ENCODE measurements around the gene MPZL1.
A peak's percentile ranks its signal among the peaks of the same experiment; 100 is the strongest.

Gene MPZL1

DNA sequence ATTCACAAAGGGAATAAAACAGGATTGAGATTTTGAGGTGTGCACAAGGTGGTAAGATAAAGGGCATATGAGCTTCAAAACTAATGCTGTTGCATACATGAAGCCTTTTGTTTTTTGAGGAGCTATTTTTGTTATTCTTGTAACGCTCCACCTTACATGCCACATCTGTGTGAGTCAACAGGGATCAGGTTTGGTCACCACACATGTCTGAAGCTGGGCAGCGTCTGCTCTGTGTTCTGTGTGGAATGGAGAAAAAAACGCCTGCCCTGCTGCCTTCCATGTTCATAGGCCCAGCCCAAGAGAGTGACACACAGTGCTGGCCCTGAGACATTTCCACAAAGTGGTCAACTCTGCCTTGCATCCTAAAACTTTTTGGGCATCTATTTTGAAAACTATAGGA is 67.7 kb downstream of the MPZL1 start (continued):
- TF ChIP-seq, protein P1, sequence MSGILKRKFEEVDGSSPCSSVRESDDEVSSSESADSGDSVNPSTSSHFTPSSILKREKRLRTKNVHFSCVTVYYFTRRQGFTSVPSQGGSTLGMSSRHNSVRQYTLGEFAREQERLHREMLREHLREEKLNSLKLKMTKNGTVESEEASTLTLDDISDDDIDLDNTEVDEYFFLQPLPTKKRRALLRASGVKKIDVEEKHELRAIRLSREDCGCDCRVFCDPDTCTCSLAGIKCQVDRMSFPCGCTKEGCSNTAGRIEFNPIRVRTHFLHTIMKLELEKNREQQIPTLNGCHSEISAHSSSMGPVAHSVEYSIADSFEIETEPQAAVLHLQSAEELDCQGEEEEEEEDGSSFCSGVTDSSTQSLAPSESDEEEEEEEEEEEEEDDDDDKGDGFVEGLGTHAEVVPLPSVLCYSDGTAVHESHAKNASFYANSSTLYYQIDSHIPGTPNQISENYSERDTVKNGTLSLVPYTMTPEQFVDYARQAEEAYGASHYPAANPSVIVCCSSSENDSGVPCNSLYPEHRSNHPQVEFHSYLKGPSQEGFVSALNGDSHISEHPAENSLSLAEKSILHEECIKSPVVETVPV (CRISPR knock-in tag; IDR thresholded peaks at IDR 0.05) = no peak
- TF ChIP-seq ZNF8 (CRISPR knock-in tag; IDR thresholded peaks at IDR 0.05) (no peak), PPARA (CRISPR knock-in tag; IDR thresholded peaks at IDR 0.05; ENCODE audit: borderline replicate concordance) (no peak), SNAI2 (CRISPR knock-in tag; IDR thresholded peaks at IDR 0.05) (no peak), ZNF70 (CRISPR knock-in tag; IDR thresholded peaks at IDR 0.05) (no peak), ZNF565 (CRISPR knock-in tag; conservative IDR thresholded peaks at IDR 0.05; ENCODE audit: low read depth) (no peak), CSDC2 (CRISPR knock-in tag; IDR thresholded peaks at IDR 0.05) (no peak), TCF4 (CRISPR knock-in tag; IDR thresholded peaks at IDR 0.05; ENCODE audit: borderline replicate concordance) (no peak), BACH2 (CRISPR knock-in tag; IDR thresholded peaks at IDR 0.05; ENCODE audit: borderline replicate concordance) (no peak), GLIS3 (CRISPR knock-in tag; IDR thresholded peaks at IDR 0.05) (no peak), TOX (CRISPR knock-in tag; IDR thresholded peaks at IDR 0.05; ENCODE audit: borderline replicate concordance) (no peak)
- TF ChIP-seq, protein P2, sequence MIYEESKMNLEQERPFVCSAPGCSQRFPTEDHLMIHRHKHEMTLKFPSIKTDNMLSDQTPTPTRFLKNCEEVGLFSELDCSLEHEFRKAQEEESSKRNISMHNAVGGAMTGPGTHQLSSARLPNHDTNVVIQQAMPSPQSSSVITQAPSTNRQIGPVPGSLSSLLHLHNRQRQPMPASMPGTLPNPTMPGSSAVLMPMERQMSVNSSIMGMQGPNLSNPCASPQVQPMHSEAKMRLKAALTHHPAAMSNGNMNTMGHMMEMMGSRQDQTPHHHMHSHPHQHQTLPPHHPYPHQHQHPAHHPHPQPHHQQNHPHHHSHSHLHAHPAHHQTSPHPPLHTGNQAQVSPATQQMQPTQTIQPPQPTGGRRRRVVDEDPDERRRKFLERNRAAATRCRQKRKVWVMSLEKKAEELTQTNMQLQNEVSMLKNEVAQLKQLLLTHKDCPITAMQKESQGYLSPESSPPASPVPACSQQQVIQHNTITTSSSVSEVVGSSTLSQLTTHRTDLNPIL (CRISPR knock-in tag; IDR thresholded peaks at IDR 0.05; ENCODE audit: low read depth) = no peak

DNA sequence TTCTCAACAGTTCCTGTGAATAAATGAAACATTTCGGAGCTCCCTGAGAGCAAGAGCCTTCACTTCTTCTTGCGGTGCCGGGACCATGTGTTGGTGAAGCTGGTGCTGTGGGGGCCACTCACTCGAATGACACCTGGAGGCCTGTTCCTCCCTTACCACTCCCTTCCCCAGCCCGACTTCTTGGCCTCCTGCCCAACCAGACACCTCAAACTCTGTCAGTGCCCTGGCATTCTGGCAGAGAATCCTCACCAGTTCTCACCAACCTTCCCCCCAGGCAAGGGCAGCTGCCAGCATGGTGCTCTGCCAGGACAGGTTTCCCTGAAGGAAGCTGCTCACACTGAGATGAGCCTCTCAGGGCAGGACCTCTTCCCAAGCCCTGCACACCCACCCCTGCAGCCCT is 68.3 kb downstream of the MPZL1 start:
- TF ChIP-seq PPARA (CRISPR knock-in tag; IDR thresholded peaks at IDR 0.05; ENCODE audit: borderline replicate concordance) (no peak), ZNF70 (CRISPR knock-in tag; IDR thresholded peaks at IDR 0.05) (no peak), RARB (CRISPR knock-in tag; IDR thresholded peaks at IDR 0.05) (no peak), ARNTL (CRISPR knock-in tag; IDR thresholded peaks at IDR 0.05; ENCODE audit: borderline replicate concordance, low read depth) (no peak)
- TF ChIP-seq, protein P3, sequence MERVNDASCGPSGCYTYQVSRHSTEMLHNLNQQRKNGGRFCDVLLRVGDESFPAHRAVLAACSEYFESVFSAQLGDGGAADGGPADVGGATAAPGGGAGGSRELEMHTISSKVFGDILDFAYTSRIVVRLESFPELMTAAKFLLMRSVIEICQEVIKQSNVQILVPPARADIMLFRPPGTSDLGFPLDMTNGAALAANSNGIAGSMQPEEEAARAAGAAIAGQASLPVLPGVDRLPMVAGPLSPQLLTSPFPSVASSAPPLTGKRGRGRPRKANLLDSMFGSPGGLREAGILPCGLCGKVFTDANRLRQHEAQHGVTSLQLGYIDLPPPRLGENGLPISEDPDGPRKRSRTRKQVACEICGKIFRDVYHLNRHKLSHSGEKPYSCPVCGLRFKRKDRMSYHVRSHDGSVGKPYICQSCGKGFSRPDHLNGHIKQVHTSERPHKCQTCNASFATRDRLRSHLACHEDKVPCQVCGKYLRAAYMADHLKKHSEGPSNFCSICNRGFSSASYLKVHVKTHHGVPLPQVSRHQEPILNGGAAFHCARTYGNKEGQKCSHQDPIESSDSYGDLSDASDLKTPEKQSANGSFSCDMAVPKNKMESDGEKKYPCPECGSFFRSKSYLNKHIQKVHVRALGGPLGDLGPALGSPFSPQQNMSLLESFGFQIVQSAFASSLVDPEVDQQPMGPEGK (CRISPR knock-in tag; IDR thresholded peaks at IDR 0.05; ENCODE audit: borderline replicate concordance) = no peak
- 0 out of 3 replicates have a peak, but pooled peaks have one; percentile 18 for ATAC-seq

DNA sequence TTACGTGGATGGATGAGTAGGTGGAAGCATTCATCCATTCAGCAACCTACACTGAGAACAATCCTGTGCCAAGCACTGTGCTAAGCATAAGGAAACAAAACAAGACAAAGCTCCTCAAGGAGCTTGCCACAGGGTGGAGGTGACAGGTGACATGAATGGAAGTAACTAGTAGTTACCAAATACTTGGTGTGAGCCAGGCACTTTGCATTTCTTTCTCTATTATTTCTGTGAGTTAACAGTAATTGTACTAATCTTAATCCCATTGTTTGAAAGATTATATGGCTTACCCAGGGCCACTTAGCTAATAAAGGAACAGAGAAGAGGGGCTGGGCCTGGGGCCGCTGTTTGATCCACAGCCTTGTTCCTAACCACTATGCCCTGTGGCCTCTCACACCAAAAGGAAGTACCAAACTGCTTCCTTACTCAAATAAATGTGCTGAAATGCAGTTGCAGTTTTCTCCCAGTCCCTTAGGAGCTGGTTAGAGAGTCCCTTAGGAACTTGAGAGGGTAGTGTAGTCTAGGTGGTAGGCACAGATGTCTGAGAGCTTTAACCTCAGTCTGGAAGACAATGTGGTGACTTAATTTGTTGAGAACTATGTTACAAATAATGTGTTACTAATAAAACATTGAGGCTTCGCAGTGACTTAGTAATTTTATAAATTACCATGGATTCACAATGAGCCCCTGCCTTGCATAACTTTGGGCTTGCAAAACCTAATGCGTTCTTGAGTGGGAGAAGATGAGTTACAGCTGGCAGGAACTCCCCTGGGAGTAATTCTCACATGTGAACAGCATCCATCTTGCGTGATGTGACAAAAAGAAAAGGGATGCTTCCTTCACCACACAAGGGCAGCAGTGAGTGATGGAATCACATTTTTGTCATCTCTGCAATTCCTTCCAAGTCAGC is 69.8 kb downstream of the MPZL1 start:
- ATAC-seq = no peak
- no peak for TF ChIP-seq ZNF565 (CRISPR knock-in tag; conservative IDR thresholded peaks at IDR 0.05; ENCODE audit: low read depth)
- TF ChIP-seq ZFP30 (CRISPR knock-in tag; IDR thresholded peaks at IDR 0.05) = no peak
- no peak for TF ChIP-seq ESRRG (CRISPR knock-in tag; IDR thresholded peaks at IDR 0.05)
- TF ChIP-seq, protein P3 (CRISPR knock-in tag; IDR thresholded peaks at IDR 0.05; ENCODE audit: borderline replicate concordance) = no peak
- no peak for TF ChIP-seq SNAI2 (CRISPR knock-in tag; IDR thresholded peaks at IDR 0.05)
- TF ChIP-seq, protein P4, sequence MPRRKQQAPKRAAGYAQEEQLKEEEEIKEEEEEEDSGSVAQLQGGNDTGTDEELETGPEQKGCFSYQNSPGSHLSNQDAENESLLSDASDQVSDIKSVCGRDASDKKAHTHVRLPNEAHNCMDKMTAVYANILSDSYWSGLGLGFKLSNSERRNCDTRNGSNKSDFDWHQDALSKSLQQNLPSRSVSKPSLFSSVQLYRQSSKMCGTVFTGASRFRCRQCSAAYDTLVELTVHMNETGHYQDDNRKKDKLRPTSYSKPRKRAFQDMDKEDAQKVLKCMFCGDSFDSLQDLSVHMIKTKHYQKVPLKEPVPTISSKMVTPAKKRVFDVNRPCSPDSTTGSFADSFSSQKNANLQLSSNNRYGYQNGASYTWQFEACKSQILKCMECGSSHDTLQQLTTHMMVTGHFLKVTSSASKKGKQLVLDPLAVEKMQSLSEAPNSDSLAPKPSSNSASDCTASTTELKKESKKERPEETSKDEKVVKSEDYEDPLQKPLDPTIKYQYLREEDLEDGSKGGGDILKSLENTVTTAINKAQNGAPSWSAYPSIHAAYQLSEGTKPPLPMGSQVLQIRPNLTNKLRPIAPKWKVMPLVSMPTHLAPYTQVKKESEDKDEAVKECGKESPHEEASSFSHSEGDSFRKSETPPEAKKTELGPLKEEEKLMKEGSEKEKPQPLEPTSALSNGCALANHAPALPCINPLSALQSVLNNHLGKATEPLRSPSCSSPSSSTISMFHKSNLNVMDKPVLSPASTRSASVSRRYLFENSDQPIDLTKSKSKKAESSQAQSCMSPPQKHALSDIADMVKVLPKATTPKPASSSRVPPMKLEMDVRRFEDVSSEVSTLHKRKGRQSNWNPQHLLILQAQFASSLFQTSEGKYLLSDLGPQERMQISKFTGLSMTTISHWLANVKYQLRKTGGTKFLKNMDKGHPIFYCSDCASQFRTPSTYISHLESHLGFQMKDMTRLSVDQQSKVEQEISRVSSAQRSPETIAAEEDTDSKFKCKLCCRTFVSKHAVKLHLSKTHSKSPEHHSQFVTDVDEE (CRISPR knock-in tag; IDR thresholded peaks at IDR 0.05) = no peak
- TF ChIP-seq PPARA (CRISPR knock-in tag; IDR thresholded peaks at IDR 0.05; ENCODE audit: borderline replicate concordance) = no peak
- no peak for TF ChIP-seq TOX (CRISPR knock-in tag; IDR thresholded peaks at IDR 0.05; ENCODE audit: borderline replicate concordance)
- TF ChIP-seq OSR1 (CRISPR knock-in tag; IDR thresholded peaks at IDR 0.05) = no peak
- TF ChIP-seq ZNF70 (CRISPR knock-in tag; IDR thresholded peaks at IDR 0.05) = no peak
- TF ChIP-seq RARB (CRISPR knock-in tag; IDR thresholded peaks at IDR 0.05) = no peak
- no peak for TF ChIP-seq ISL1 (CRISPR knock-in tag; IDR thresholded peaks at IDR 0.05)
- TF ChIP-seq ARNTL (CRISPR knock-in tag; IDR thresholded peaks at IDR 0.05; ENCODE audit: borderline replicate concordance, low read depth) = no peak
- TF ChIP-seq, protein P5, sequence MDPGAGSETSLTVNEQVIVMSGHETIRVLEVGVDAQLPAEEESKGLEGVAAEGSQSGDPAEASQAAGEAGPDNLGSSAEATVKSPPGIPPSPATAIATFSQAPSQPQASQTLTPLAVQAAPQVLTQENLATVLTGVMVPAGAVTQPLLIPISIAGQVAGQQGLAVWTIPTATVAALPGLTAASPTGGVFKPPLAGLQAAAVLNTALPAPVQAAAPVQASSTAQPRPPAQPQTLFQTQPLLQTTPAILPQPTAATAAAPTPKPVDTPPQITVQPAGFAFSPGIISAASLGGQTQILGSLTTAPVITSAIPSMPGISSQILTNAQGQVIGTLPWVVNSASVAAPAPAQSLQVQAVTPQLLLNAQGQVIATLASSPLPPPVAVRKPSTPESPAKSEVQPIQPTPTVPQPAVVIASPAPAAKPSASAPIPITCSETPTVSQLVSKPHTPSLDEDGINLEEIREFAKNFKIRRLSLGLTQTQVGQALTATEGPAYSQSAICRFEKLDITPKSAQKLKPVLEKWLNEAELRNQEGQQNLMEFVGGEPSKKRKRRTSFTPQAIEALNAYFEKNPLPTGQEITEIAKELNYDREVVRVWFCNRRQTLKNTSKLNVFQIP (CRISPR knock-in tag; IDR thresholded peaks at IDR 0.05; ENCODE audit: borderline replicate concordance, low read depth) = no peak
- no peak for TF ChIP-seq BACH2 (CRISPR knock-in tag; IDR thresholded peaks at IDR 0.05; ENCODE audit: borderline replicate concordance)
- TF ChIP-seq CSDC2 (CRISPR knock-in tag; IDR thresholded peaks at IDR 0.05) = no peak
- TF ChIP-seq ZFP3 (CRISPR knock-in tag; IDR thresholded peaks at IDR 0.05) = no peak
- TF ChIP-seq ZC3H10 (CRISPR knock-in tag; IDR thresholded peaks at IDR 0.05) = no peak
- TF ChIP-seq, protein P2 (CRISPR knock-in tag; IDR thresholded peaks at IDR 0.05; ENCODE audit: low read depth) = no peak
